PC-3 (cell line): Measurements from ENCODE around the gene ASTN2.

Experiments used
- EZH2 ChIP-seq: fragments of 300-600 bp; sonication (generic); IDR thresholded peaks from one replicate; pipeline ENCODE4 v1.6.1; 2017; ENCODE audit warnings: antibody characterized with exemption, mild to moderate bottlenecking, low read length; ENCODE audit not compliant: unreplicated experiment
- TF ChIP-seq, protein P1 (sequence below): fragments of 300-600 bp; sonication (generic); conservative IDR thresholded peaks from 2 replicates; pipeline ENCODE4 v1.5.1; 2017; ENCODE audit warnings: antibody characterized with exemption, low read depth, mild to moderate bottlenecking, low read length

DNA sequence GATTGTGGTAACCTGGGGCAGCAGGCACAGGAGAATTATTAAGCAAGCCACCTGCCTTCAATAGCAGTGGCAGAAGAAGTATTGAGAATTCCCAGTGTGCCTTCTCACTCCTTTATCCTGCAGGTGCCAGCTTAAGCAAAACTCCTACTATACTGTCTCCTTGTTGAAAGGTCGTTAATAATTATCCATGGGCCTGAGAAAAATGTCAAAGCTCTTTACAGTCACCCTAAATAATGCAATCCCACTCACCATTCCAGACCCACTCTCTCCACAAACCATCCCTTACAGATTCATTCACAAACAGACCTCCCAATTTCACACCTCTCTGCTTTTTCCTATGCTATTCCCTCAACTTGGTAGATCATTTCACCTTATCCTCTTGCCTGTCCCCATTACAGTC lies 889.2 kb downstream of the ASTN2 start:
- TF ChIP-seq EZH2: no peak
- TF ChIP-seq, protein P1, sequence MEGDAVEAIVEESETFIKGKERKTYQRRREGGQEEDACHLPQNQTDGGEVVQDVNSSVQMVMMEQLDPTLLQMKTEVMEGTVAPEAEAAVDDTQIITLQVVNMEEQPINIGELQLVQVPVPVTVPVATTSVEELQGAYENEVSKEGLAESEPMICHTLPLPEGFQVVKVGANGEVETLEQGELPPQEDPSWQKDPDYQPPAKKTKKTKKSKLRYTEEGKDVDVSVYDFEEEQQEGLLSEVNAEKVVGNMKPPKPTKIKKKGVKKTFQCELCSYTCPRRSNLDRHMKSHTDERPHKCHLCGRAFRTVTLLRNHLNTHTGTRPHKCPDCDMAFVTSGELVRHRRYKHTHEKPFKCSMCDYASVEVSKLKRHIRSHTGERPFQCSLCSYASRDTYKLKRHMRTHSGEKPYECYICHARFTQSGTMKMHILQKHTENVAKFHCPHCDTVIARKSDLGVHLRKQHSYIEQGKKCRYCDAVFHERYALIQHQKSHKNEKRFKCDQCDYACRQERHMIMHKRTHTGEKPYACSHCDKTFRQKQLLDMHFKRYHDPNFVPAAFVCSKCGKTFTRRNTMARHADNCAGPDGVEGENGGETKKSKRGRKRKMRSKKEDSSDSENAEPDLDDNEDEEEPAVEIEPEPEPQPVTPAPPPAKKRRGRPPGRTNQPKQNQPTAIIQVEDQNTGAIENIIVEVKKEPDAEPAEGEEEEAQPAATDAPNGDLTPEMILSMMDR: no peak
